HFF-Myc (cell line): Measurements from ENCODE around the gene HES5.

Experiments used
- DNase-seq: peaks from one replicate; pipeline ENCODE4 v3.0.0-alpha.2; 2011; ENCODE audit warnings: low read depth; ENCODE audit errors: extremely low read depth
- H3K4me3 ChIP-seq: replicated peaks from 2 replicates; pipeline ENCODE4 v1.5.1; 2011; ENCODE audit warnings: low read depth, mild to moderate bottlenecking, control low read depth, low read length
- TF ChIP-seq, protein P1 (sequence below): IDR thresholded peaks from 2 replicates; pipeline ENCODE4 v1.5.1; 2012; ENCODE audit warnings: mild to moderate bottlenecking, low read depth, low read length, control low read depth; ENCODE audit errors: missing control alignments

Gene HES5

DNA sequence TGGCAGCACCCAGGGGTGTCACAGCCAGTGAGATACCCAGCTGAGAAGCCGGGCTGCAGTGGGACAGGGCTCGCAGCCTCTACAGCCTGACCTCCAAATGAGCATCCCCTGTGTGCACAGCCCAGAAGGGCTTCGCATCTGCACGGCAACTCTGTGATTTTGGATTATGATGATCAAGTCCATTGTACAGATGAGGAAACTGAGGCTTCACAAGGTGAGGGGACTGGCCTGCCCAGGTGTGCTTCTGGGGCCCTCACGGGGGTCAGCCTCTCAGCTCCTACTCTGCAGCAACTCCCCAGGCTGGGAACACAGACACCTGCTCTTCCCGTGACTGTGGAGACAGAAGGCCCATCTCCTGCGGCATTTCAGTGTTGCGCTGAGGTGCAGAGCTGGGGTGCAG lies 8.8 kb upstream of the HES5 start:
- DNase-seq: no peak
- TF ChIP-seq, protein P1, sequence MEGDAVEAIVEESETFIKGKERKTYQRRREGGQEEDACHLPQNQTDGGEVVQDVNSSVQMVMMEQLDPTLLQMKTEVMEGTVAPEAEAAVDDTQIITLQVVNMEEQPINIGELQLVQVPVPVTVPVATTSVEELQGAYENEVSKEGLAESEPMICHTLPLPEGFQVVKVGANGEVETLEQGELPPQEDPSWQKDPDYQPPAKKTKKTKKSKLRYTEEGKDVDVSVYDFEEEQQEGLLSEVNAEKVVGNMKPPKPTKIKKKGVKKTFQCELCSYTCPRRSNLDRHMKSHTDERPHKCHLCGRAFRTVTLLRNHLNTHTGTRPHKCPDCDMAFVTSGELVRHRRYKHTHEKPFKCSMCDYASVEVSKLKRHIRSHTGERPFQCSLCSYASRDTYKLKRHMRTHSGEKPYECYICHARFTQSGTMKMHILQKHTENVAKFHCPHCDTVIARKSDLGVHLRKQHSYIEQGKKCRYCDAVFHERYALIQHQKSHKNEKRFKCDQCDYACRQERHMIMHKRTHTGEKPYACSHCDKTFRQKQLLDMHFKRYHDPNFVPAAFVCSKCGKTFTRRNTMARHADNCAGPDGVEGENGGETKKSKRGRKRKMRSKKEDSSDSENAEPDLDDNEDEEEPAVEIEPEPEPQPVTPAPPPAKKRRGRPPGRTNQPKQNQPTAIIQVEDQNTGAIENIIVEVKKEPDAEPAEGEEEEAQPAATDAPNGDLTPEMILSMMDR: no peak
- H3K4me3 ChIP-seq: no peak overlapping the region

- DNase-seq: no peak
- TF ChIP-seq, protein P1: no peak
- no peak overlapping the region for H3K4me3 ChIP-seq
Observed at GRCh38 chr1:2538376-2538775, 8.3 kb upstream of the HES5 start.

DNA sequence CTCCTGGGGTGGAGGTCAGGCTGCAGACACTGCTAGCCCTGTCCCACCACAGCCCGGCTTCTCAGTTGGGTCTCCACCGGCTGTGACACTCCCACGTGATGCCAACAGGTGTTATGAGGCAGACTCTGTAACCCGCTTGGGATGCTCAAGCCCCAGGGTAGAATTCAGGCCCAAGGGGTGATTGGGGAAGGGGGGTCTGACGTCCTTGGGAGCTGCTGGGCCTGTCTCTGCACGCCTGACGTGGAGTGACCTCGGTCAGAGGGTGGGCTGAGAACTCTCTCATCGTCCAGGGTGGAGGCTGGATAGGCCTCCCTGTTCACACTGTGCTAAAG lies 7.7 kb upstream of the HES5 start:
- DNase-seq: no peak
- TF ChIP-seq, protein P1: no peak
- H3K4me3 ChIP-seq: no peak overlapping the region

DNA sequence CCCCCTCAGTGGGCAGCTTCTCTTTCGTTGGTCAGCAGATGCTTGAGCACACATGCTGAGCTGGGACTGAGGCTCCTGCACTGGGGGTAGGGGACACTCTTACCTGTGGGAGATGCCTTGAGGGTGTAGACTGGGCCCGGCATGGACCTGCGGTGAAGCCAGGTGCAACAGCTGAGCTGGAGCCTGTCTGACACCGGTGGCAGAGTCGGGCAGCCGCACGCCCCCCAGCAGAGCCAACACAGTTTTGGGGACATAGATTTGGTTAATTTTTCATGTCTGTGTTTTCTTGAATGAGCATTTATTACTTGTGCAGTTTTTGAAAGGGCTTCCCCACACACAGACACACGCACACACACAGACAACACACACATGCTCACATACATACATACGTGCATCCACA lies 5.9 kb upstream of the HES5 start:
- TF ChIP-seq, protein P1: no peak
- H3K4me3 ChIP-seq: no peak overlapping the region

GRCh38 chr1:2535455-2535854 lies 5.4 kb upstream of the HES5 start:
- DNase-seq: no peak
- TF ChIP-seq, protein P1: no peak
- H3K4me3 ChIP-seq: no peak overlapping the region

More for the DNA sequence above, 5.9 kb upstream of the HES5 start:
- DNase-seq: no peak

DNA sequence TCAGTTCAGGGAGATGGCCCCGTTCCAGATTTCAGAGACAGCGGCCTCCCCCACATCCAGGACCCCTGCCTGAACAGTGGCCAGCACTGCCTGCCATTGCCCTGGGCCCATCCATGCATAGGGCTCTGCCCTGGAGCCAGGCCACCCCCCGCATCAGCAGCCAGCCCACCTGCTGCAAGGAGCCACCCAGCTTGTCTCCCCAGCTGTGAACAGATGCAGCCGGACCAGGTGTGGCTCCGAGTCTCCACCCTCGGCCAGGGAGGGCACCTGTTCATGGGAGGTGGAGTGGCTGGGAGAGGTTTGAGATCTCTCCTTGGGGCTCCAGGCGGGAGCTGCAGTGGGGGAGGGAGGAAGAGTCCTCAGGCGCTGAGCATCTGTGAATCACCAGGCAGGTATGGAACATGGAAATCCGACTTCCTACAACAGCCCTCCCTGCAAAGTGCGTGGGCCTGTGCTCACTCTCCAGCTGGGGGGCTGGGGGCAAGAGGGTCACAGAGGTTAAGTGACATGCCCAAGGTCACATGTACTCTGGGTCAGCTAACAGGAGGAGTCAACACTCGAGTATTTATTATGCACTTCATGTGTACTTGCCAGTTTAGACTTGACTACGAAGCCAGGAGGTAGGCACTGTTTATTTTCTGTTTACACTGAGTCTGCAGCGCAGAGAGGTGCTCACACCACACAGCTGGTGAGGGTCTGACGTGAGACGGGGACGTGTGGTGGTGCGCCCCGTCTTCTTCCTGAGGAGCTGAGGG lies 4.8 kb upstream of the HES5 start:
- TF ChIP-seq, protein P1: no peak
- no peak for DNase-seq
- H3K4me3 ChIP-seq: no peak overlapping the region

DNA sequence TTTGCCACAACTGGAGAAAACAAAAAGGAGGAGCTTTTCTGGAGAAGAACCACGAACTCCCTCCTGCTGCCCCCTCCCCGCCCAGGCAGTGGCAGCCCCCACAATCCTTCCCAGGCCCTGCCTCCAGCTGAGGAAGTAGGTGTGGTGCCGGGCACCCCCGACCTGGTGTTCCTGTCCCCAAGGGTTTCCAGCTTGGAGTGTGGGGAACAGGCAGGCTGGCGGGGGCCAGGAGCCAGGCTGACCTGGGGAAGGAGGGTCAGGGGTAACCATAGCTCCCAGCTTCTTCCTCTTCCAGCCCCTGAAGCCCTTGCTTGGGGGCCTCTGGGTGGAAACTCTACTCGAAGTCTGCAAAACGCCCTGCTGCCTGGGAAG lies 4.2 kb upstream of the HES5 start:
- H3K4me3 ChIP-seq: no peak overlapping the region
- no peak for DNase-seq
- TF ChIP-seq, protein P1: no peak
